ENCODE data around the gene UBAC2. TPM values are rescaled to one million over a fixed set of nuclear protein-coding genes. Genes with fewer than 3 reads are reported as not detected.

The UBAC2 gene
- total RNA-seq, 2 experiments from 2014 or later: 26.8 to 28.5 TPM

GRCh38 chr13:99353836-99354235 lies 153.2 kb downstream of the UBAC2 start:
- no peak for TF ChIP-seq EZH2phosphoT487 (IDR thresholded peaks at IDR 0.05; ENCODE audit: borderline replicate concordance, low read depth, low read length)
- TF ChIP-seq, protein P1, sequence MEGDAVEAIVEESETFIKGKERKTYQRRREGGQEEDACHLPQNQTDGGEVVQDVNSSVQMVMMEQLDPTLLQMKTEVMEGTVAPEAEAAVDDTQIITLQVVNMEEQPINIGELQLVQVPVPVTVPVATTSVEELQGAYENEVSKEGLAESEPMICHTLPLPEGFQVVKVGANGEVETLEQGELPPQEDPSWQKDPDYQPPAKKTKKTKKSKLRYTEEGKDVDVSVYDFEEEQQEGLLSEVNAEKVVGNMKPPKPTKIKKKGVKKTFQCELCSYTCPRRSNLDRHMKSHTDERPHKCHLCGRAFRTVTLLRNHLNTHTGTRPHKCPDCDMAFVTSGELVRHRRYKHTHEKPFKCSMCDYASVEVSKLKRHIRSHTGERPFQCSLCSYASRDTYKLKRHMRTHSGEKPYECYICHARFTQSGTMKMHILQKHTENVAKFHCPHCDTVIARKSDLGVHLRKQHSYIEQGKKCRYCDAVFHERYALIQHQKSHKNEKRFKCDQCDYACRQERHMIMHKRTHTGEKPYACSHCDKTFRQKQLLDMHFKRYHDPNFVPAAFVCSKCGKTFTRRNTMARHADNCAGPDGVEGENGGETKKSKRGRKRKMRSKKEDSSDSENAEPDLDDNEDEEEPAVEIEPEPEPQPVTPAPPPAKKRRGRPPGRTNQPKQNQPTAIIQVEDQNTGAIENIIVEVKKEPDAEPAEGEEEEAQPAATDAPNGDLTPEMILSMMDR (conservative IDR thresholded peaks at IDR 0.05; ENCODE audit: low read length): no peak
- POLR2A ChIA-PET: no interaction called here

GRCh38 chr13:99354371-99354951 lies 153.8 kb downstream of the UBAC2 start:
- ChIA-PET POLR2A (no interaction called here), CTCF (ENCODE audit: unreplicated experiment) (no interaction called here)
- TF ChIP-seq, protein P1 (conservative IDR thresholded peaks at IDR 0.05; ENCODE audit: low read length): no peak
- no peak for TF ChIP-seq EZH2phosphoT487 (IDR thresholded peaks at IDR 0.05; ENCODE audit: borderline replicate concordance, low read depth, low read length)
- no TSS peak for BruUV-seq (replicated peaks)
- Histone ChIP-seq H3K36me3 (ENCODE audit: insufficient read depth, low read length) (peaks cover 20% of the 10 kb centered on the region; the same call in 1 of the 2 replicates), H4K20me1 (ENCODE audit: insufficient read depth, low read length) (no peaks in the 10 kb centered on the region), H3K27ac (ENCODE audit: low read depth, low read length, poor library complexity, severe bottlenecking) (no peak overlapping the region), H3K9me3 (ENCODE audit: low read length) (no peaks in the 10 kb centered on the region), H3K4me2 (ENCODE audit: low read length) (peak overlapping the region; percentile 32; the same call in 1 of the 2 replicates), H3K4me3 (ENCODE audit: low read depth, low read length, poor library complexity, severe bottlenecking) (no peak overlapping the region), H3K79me2 (ENCODE audit: insufficient read depth, low read depth, low read length) (no peaks in the 10 kb centered on the region), H2AFZ (ENCODE audit: low read length) (no peak overlapping the region), H3K4me1 (ENCODE audit: insufficient read depth, low read length, poor library complexity, severe bottlenecking) (peaks cover 12% of the 10 kb centered on the region), H3K9me2 (ENCODE audit: insufficient read depth, low read length) (no peaks in the 10 kb centered on the region)
- DNase-seq (ENCODE audit: low spot score): no peak
- intact Hi-C loops (cut with micrococcal nuclease; ENCODE audit: unreplicated experiment): no loop called here

More at GRCh38 chr13:99353836-99354235, 153.2 kb downstream of the UBAC2 start:
- Histone ChIP-seq H4K20me1 (ENCODE audit: insufficient read depth, low read length) (no peaks in the 10 kb centered on the region), H3K27ac (ENCODE audit: low read depth, low read length, poor library complexity, severe bottlenecking) (no peak overlapping the region), H3K9me2 (ENCODE audit: insufficient read depth, low read length) (no peaks in the 10 kb centered on the region), H3K4me2 (ENCODE audit: low read length) (peak overlapping the region; percentile 32; the same call in 1 of the 2 replicates), H2AFZ (ENCODE audit: low read length) (no peak overlapping the region), H3K4me1 (ENCODE audit: insufficient read depth, low read length, poor library complexity, severe bottlenecking) (peaks cover 12% of the 10 kb centered on the region), H3K79me2 (ENCODE audit: insufficient read depth, low read depth, low read length) (no peaks in the 10 kb centered on the region), H3K36me3 (ENCODE audit: insufficient read depth, low read length) (peaks cover 18% of the 10 kb centered on the region; the same call in 1 of the 2 replicates), H3K9me3 (ENCODE audit: low read length) (no peaks in the 10 kb centered on the region), H3K4me3 (ENCODE audit: low read depth, low read length, poor library complexity, severe bottlenecking) (no peak overlapping the region)
- no TSS peak for BruUV-seq (replicated peaks)
- DNase-seq (ENCODE audit: low spot score): no peak
- CTCF ChIA-PET (ENCODE audit: unreplicated experiment): no interaction called here
- intact Hi-C loops (cut with micrococcal nuclease; ENCODE audit: unreplicated experiment): no loop called here

DNA sequence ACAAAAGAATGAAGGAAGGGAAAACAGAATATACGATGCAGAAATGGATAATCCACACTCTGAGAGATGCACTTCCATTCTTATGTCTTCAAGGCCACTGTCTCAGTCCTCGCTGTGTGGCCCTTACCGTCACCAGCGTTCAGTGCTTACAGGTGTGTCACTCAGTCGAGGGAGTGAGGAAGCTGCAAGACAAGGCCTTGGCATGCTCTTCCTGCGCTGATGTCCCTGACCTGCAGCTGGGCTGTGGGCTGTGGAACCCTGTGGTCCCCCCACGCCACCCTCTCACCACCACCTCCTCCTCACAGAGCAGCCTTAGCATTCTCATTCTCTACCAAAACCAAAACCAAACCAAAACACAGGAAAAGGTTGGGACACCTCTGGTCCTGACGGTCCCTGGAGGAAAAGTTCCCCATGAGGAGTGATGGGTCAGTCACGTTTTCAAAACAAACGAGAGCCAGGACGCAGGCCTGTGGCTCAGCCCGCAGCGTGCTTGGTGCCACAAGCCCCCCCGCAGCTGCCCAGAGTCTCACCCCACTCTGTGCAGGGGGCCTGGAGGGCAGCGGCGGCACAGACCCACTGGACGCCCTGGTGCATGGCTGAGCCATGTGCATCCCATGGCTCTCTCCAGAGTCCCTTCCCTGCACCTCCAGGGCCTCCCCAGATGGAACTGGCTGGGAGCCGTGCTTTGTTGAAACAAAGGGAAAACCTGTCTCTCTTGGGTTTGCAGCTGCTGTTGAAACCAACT lies 154.8 kb downstream of the UBAC2 start:
- TF ChIP-seq, protein P1 (conservative IDR thresholded peaks at IDR 0.05; ENCODE audit: low read length): no peak
- TF ChIP-seq EZH2phosphoT487 (IDR thresholded peaks at IDR 0.05; ENCODE audit: borderline replicate concordance, low read depth, low read length): no peak
- Histone ChIP-seq H3K36me3 (ENCODE audit: insufficient read depth, low read length) (peaks cover 20% of the 10 kb centered on the region; the same call in 1 of the 2 replicates), H3K9me3 (ENCODE audit: low read length) (no peaks in the 10 kb centered on the region), H3K4me1 (ENCODE audit: insufficient read depth, low read length, poor library complexity, severe bottlenecking) (peaks cover 12% of the 10 kb centered on the region), H3K27ac (ENCODE audit: low read depth, low read length, poor library complexity, severe bottlenecking) (no peak overlapping the region), H2AFZ (ENCODE audit: low read length) (no peak overlapping the region), H3K9me2 (ENCODE audit: insufficient read depth, low read length) (no peaks in the 10 kb centered on the region), H3K79me2 (ENCODE audit: insufficient read depth, low read depth, low read length) (no peaks in the 10 kb centered on the region), H3K4me3 (ENCODE audit: low read depth, low read length, poor library complexity, severe bottlenecking) (no peak overlapping the region), H4K20me1 (ENCODE audit: insufficient read depth, low read length) (no peaks in the 10 kb centered on the region), H3K4me2 (ENCODE audit: low read length) (peak overlapping the region; percentile 61; the same call in 1 of the 2 replicates)
- intact Hi-C loops (cut with micrococcal nuclease; ENCODE audit: unreplicated experiment): no loop called here
- no TSS peak for BruUV-seq (replicated peaks)
- ChIA-PET CTCF (ENCODE audit: unreplicated experiment) (no interaction called here), POLR2A (no interaction called here)
- no peak for DNase-seq (ENCODE audit: low spot score)

All from OCI-LY7 (cell line).